HEK293T (cell line): ENCODE measurements around the gene RAB6B.

Experiments used
- CTCF ChIA-PET: fragments of 350-600 bp; formaldehyde crosslinking; extraction: SDS; loops from one replicate; lab custom pipeline; 2021; ENCODE audit warnings: antibody characterized with exemption, inconsistent platforms; lab: Yijun Ruan, JAX
- POLR2A ChIA-PET: fragments of 350-600 bp; formaldehyde crosslinking; extraction: SDS; loops from one replicate; lab custom pipeline; 2020; ENCODE audit warnings: antibody characterized with exemption, inconsistent platforms; lab: Yijun Ruan, JAX
- DNase-seq: peaks from one replicate; pipeline ENCODE4 v3.0.0; 2012; ENCODE audit warnings: mixed read lengths; ENCODE audit errors: extremely low spot score
- ARNT ChIP-seq: fragments of 450-650 bp; IDR thresholded peaks from 2 replicates; pipeline ENCODE4 v1.6.1; 2017; ENCODE audit warnings: mild to moderate bottlenecking
- BHLHE40 ChIP-seq: fragments of 450-650 bp; IDR thresholded peaks from 2 replicates; pipeline ENCODE4 v1.6.1; 2016; ENCODE audit warnings: mild to moderate bottlenecking, moderate library complexity, borderline replicate concordance
- CTBP1 ChIP-seq: fragments of 450-650 bp; IDR thresholded peaks from 2 replicates; pipeline ENCODE4 v1.6.1; 2016; ENCODE audit warnings: borderline replicate concordance
- ELF4 ChIP-seq: fragments of 450-650 bp; IDR thresholded peaks from 2 replicates; pipeline ENCODE4 v1.6.1; 2017; ENCODE audit warnings: antibody characterized with exemption
- FOXA1 ChIP-seq: fragments of 450-650 bp; IDR thresholded peaks from 2 replicates; pipeline ENCODE4 v1.6.1; 2016; ENCODE audit warnings: mild to moderate bottlenecking
- FOXK2 ChIP-seq: fragments of 450-650 bp; IDR thresholded peaks from 2 replicates; pipeline ENCODE4 v1.6.1; 2016; ENCODE audit warnings: mild to moderate bottlenecking
- FOXM1 ChIP-seq: fragments of 450-650 bp; IDR thresholded peaks from 2 replicates; pipeline ENCODE4 v1.6.1; 2017; ENCODE audit warnings: mild to moderate bottlenecking, borderline replicate concordance
- HDGF ChIP-seq: fragments of 450-650 bp; IDR thresholded peaks from 2 replicates; pipeline ENCODE4 v1.6.1; 2017; ENCODE audit warnings: antibody characterized with exemption, borderline replicate concordance
- L3MBTL2 ChIP-seq: fragments of 450-650 bp; conservative IDR thresholded peaks from 2 replicates; pipeline ENCODE4 v1.6.1; 2016; ENCODE audit warnings: mild to moderate bottlenecking
- LEF1 ChIP-seq: fragments of 450-650 bp; IDR thresholded peaks from 2 replicates; pipeline ENCODE4 v1.6.1; 2017; ENCODE audit warnings: mild to moderate bottlenecking, borderline replicate concordance
- NFRKB ChIP-seq: fragments of 450-650 bp; IDR thresholded peaks from 2 replicates; pipeline ENCODE4 v1.6.1; 2016; ENCODE audit warnings: mild to moderate bottlenecking, moderate library complexity
- PKNOX1 ChIP-seq: fragments of 450-650 bp; IDR thresholded peaks from 2 replicates; pipeline ENCODE4 v1.6.1; 2016
- SP1 ChIP-seq: fragments of 450-650 bp; IDR thresholded peaks from 2 replicates; pipeline ENCODE4 v1.6.1; 2017
- SUZ12 ChIP-seq: fragments of 450-650 bp; IDR thresholded peaks from 2 replicates; pipeline ENCODE4 v1.6.1; 2016; ENCODE audit warnings: mild to moderate bottlenecking
- TARDBP ChIP-seq: fragments of 450-650 bp; IDR thresholded peaks from 2 replicates; pipeline ENCODE4 v1.6.1; 2016
- ZNF384 ChIP-seq: fragments of 450-650 bp; IDR thresholded peaks from 2 replicates; pipeline ENCODE4 v1.6.1; 2016

RAB6B gene

GRCh38 chr3:133934996-133935842, 39.5 kb upstream of the RAB6B start:
- ChIA-PET POLR2A (no interaction called here), CTCF (no interaction called here)
- TF ChIP-seq SP1 (no peak), ARNT (no peak), HDGF (no peak), FOXA1 (no peak), PKNOX1 (no peak), L3MBTL2 (no peak), TARDBP (no peak), NFRKB (no peak), FOXK2 (no peak), FOXM1 (no peak), LEF1 (no peak), CTBP1 (no peak), ZNF384 (no peak), SUZ12 (no peak), BHLHE40 (no peak), ELF4 (no peak)
- no peak for DNase-seq

GRCh38 chr3:133934073-133934970, 38.6 kb upstream of the RAB6B start:
- ChIA-PET POLR2A (no interaction called here), CTCF (interaction anchor here (0.7 kb wide), 1 partner anchor 25 kb away, joined by 3 read pairs; no protein-coding TSS in a partner anchor)
- DNase-seq: no peak
- no peak for TF ChIP-seq NFRKB
- no peak for TF ChIP-seq BHLHE40
- no peak for TF ChIP-seq HDGF
- no peak for TF ChIP-seq CTBP1
- TF ChIP-seq ARNT: no peak
- no peak for TF ChIP-seq SUZ12
- no peak for TF ChIP-seq FOXA1
- no peak for TF ChIP-seq SP1

- no peak for TF ChIP-seq ARNT
- TF ChIP-seq FOXM1: no peak
- TF ChIP-seq L3MBTL2: no peak
- TF ChIP-seq FOXA1: no peak
- TF ChIP-seq FOXK2: no peak
- TF ChIP-seq ELF4: no peak
- TF ChIP-seq SP1: no peak
- no peak for TF ChIP-seq NFRKB
- no peak for TF ChIP-seq BHLHE40
- TF ChIP-seq HDGF: no peak
- CTCF ChIA-PET: interaction anchor here (0.6 to 0.7 kb wide), 2 partner anchors 24 to 82 kb away, joined by 3 to 7 read pairs; no protein-coding TSS in a partner anchor
- POLR2A ChIA-PET: no interaction called here
- no peak for DNase-seq
Observed at GRCh38 chr3:133933097-133934024, 37.7 kb upstream of the RAB6B start.

- TF ChIP-seq HDGF (no peak), FOXM1 (no peak), PKNOX1 (no peak), ARNT (no peak), CTBP1 (no peak), FOXK2 (no peak), SP1 (no peak), ELF4 (no peak), SUZ12 (no peak), BHLHE40 (no peak), FOXA1 (no peak), NFRKB (no peak), LEF1 (no peak), ZNF384 (no peak), L3MBTL2 (no peak), TARDBP (no peak)
- ChIA-PET POLR2A (no interaction called here), CTCF (interaction anchor here (0.6 kb wide), 1 partner anchor 95 kb away, joined by 3 read pairs; no protein-coding TSS in a partner anchor)
- DNase-seq: no peak
Observed at GRCh38 chr3:133932009-133932408, 36.3 kb upstream of the RAB6B start.

- no peak for TF ChIP-seq NFRKB
- TF ChIP-seq FOXA1: no peak
- no peak for TF ChIP-seq BHLHE40
- TF ChIP-seq LEF1: no peak
- no peak for TF ChIP-seq L3MBTL2
- no peak for TF ChIP-seq FOXM1
- no peak for TF ChIP-seq ELF4
- ChIA-PET CTCF (interaction anchor here (0.6 kb wide), 1 partner anchor 95 kb away, joined by 3 read pairs; no protein-coding TSS in a partner anchor), POLR2A (no interaction called here)
- no peak for DNase-seq
Observed at GRCh38 chr3:133931084-133931483, 35.4 kb upstream of the RAB6B start.
